HepG2 (cell line): ENCODE data around the gene HOXA9. TPM values are rescaled to one million over a fixed set of nuclear protein-coding genes. Genes with fewer than 3 reads are reported as not detected.

Experiments used
- ATAC-seq: fragments of 200-7000 bp; cut with Tn5 transposase; 3 replicates; pipeline ENCODE4 v1.9.1; 2020; ENCODE audit warnings: mild to moderate bottlenecking, moderate library complexity
- BruUV-seq: library from RNA; stranded (reverse); fragments of 400-500 nt; replicated peaks from 2 replicates; lab custom pipeline; 2021; lab: Mats Ljungman, UMichigan
- CTCF ChIA-PET: fragments of 300-600 bp; formaldehyde crosslinking; extraction: SDS; loops from one replicate; lab custom pipeline; 2021; ENCODE audit warnings: low total read pairs, inconsistent platforms, low intra/inter-chr PET ratio; lab: Yijun Ruan, JAX
- POLR2A ChIA-PET: fragments of 350-600 bp; sonication (Branson Sonifier 250); formaldehyde crosslinking; loops from one replicate; lab custom pipeline; 2020; ENCODE audit warnings: antibody characterized with exemption, inconsistent platforms; lab: Yijun Ruan, JAX
- DNase-seq: peaks from one replicate; pipeline ENCODE4 v3.0.0-alpha.2; 2015; ENCODE audit warnings: low spot score
- FAIRE-seq: peaks from 3 replicates; lab custom pipeline; 2011; peaks lifted over from hg19 to GRCh38; lab: Jason Lieb, UNC
- H2AFZ ChIP-seq: one replicate; pipeline ENCODE4 v1.6.1; 2011; ENCODE audit warnings: low read length, inconsistent platforms
- H3K27ac ChIP-seq: fragments of 300-600 bp; 3 replicates; pipeline ENCODE4 v1.8.0; 2011; ENCODE audit warnings: mixed run types, mild to moderate bottlenecking, mixed read lengths, low read length, inconsistent platforms; ENCODE audit not compliant: insufficient read depth; ENCODE audit errors: extremely low read length
- H3K27me3 ChIP-seq, 2 experiments: fragments of 200-600 bp in 1 of 2; 2 replicates in 1 of 2; 3 replicates in 1 of 2; pipeline versions ENCODE4 v1.6.0 to v1.8.0; 2011; ENCODE audit warnings: low read length in 2 of 2, mild to moderate bottlenecking in 2 of 2, moderate library complexity in 2 of 2, inconsistent platforms in 1 of 2; ENCODE audit not compliant: insufficient read depth in 2 of 2, control insufficient read depth in 1 of 2
- H3K36me3 ChIP-seq, 2 experiments: fragments of 200-600 bp in 1 of 2; replicated peaks in 1 of 2; 2 replicates in 1 of 2; 3 replicates in 1 of 2; pipeline versions ENCODE4 v1.5.1 to v1.8.0; 2011; ENCODE audit warnings: low read length in 2 of 2, inconsistent platforms in 1 of 2; ENCODE audit not compliant: insufficient read depth in 2 of 2, control insufficient read depth in 1 of 2
- H3K4me1 ChIP-seq: 2 replicates; pipeline ENCODE4 v1.5.1; 2012; ENCODE audit warnings: low read length, inconsistent platforms; ENCODE audit not compliant: insufficient read depth
- H3K4me2 ChIP-seq: 2 replicates; pipeline ENCODE4 v1.6.0; 2011; ENCODE audit warnings: low read depth, low read length, inconsistent platforms
- H3K4me3 ChIP-seq, 3 experiments: fragments of 200-600 bp in 1 of 3; sonication (generic), shearing (Covaris generic) in 1 of 3; replicated peaks in 1 of 3; 2 replicates each; pipeline ENCODE4 v1.5.1; 2011 to 2016; ENCODE audit warnings: low read length in 3 of 3, inconsistent platforms in 2 of 3, low read depth in 2 of 3, mild to moderate bottlenecking in 2 of 3, control low read depth in 1 of 3, mixed read lengths in 1 of 3; ENCODE audit not compliant: insufficient read depth in 1 of 3
- H3K79me2 ChIP-seq: one replicate; pipeline ENCODE4 v1.6.1; 2011; ENCODE audit warnings: low read length, inconsistent platforms; ENCODE audit not compliant: insufficient read depth
- H3K9ac ChIP-seq: 2 replicates; pipeline ENCODE4 v1.6.0; 2011; ENCODE audit warnings: mild to moderate bottlenecking, low read depth, low read length, inconsistent platforms; ENCODE audit not compliant: insufficient read depth
- H3K9me3 ChIP-seq: 2 replicates; pipeline ENCODE4 v1.5.1; 2012; ENCODE audit warnings: mild to moderate bottlenecking, low read length
- H4K20me1 ChIP-seq: 2 replicates; pipeline ENCODE4 v1.6.0; 2011; ENCODE audit warnings: inconsistent platforms, mild to moderate bottlenecking, low read length, moderate library complexity; ENCODE audit not compliant: insufficient read depth
- E2F5 ChIP-seq: sonication (generic); formaldehyde crosslinking; conservative IDR thresholded peaks from 2 replicates; pipeline ENCODE4 v1.4.0; 2020; ENCODE audit warnings: missing genetic modification reagents
- EZH2 ChIP-seq: conservative IDR thresholded peaks from 2 replicates; pipeline ENCODE4 v1.6.1; 2012; ENCODE audit warnings: mild to moderate bottlenecking, low read depth, low read length, moderate library complexity
- MXD1 ChIP-seq: sonication (generic); formaldehyde crosslinking; IDR thresholded peaks from 2 replicates; pipeline ENCODE4 v1.4.0; 2020; ENCODE audit warnings: mild to moderate bottlenecking, missing genetic modification reagents
- SKI ChIP-seq: fragments of 450-650 bp; IDR thresholded peaks from one replicate; pipeline ENCODE4 v1.6.1; 2018; ENCODE audit warnings: mild to moderate bottlenecking; ENCODE audit not compliant: partially characterized antibody
- SNAPC5 ChIP-seq: sonication (generic); formaldehyde crosslinking; IDR thresholded peaks from 2 replicates; pipeline ENCODE4 v1.8.1; 2023; ENCODE audit warnings: mild to moderate bottlenecking, missing genetic modification reagents, borderline replicate concordance
- TCF7 ChIP-seq: sonication (generic); IDR thresholded peaks from 2 replicates; pipeline ENCODE4 v1.6.1; 2016; ENCODE audit warnings: antibody characterized with exemption, low read depth
- ZFP36L1 ChIP-seq: sonication (generic); formaldehyde crosslinking; IDR thresholded peaks from 2 replicates; pipeline ENCODE4 v1.8.0; 2022; ENCODE audit warnings: mild to moderate bottlenecking, missing genetic modification reagents, moderate library complexity
- ZFY ChIP-seq: sonication (generic); formaldehyde crosslinking; IDR thresholded peaks from 2 replicates; pipeline ENCODE4 v1.4.0; 2020; ENCODE audit warnings: missing genetic modification reagents
- ZMYM2 ChIP-seq: sonication (generic); formaldehyde crosslinking; IDR thresholded peaks from 2 replicates; pipeline ENCODE4 v1.8.0; 2022; ENCODE audit warnings: mild to moderate bottlenecking, missing genetic modification reagents
- ZNF44 ChIP-seq: sonication (generic); formaldehyde crosslinking; IDR thresholded peaks from 2 replicates; pipeline ENCODE4 v1.5.1; 2020; ENCODE audit warnings: mild to moderate bottlenecking, missing genetic modification reagents
- ZNF597 ChIP-seq: sonication (generic); formaldehyde crosslinking; IDR thresholded peaks from 2 replicates; pipeline ENCODE4 v1.5.0; 2020; ENCODE audit warnings: missing genetic modification reagents
- ZNF629 ChIP-seq: sonication (generic); formaldehyde crosslinking; conservative IDR thresholded peaks from 2 replicates; pipeline ENCODE4 v1.5.0; 2020; ENCODE audit warnings: missing genetic modification reagents
- WGBS: methylation state at CpG from one replicate; pipeline ENCODE4 v1.1.6; 2017; ENCODE audit warnings: low lambda C conversion rate; 5-methylcytosine and 5-hydroxymethylcytosine counted together
- in situ Hi-C: cut with HindIII; loops from 2 replicates; pipeline ENCODE4 v1.10.0; 2017; ENCODE audit warnings: low pct_unique_long_range_greater_than_20kb; ENCODE audit not compliant: extremely low pct_ligation_motif_present
- intact Hi-C: fragments of 100-400 bp; cut with micrococcal nuclease; formaldehyde crosslinking; loops from one replicate; pipeline ENCODE4 v1.10.0; 2022; ENCODE audit not compliant: unreplicated experiment
- polyA plus RNA-seq, 8 experiments: library from polyadenylated mRNA; depleted of rRNA in 3 of 8; stranded (reverse) in 7 of 8; unstranded in 1 of 8; fragments of >200 nt; fragmentation: Illumina TruSeq in 4 of 8; extraction: Trizol in 4 of 8; gene quantifications; 2 replicates each; pipeline versions ENCODE4 v1.2.1 to v1.2.3, GENCODE V29; 2011 to 2016; ENCODE audit warnings: low read depth in 4 of 8, missing spikeins in 1 of 8, mixed read lengths in 1 of 8; ENCODE audit not compliant: insufficient read depth in 1 of 8
- total RNA-seq, 5 experiments: library from RNA; depleted of rRNA; stranded (reverse); fragments of >200 nt; fragmentation: Illumina TruSeq; extraction: Trizol; gene quantifications; 2 replicates each; pipeline ENCODE4 v1.2.3, GENCODE V29; 2016; ENCODE audit warnings: low read depth in 1 of 5
- TF ChIP-seq, protein P1 (sequence below): sonication (generic); formaldehyde crosslinking; IDR thresholded peaks from 2 replicates; pipeline ENCODE4 v1.5.0; 2020; ENCODE audit warnings: mild to moderate bottlenecking, missing genetic modification reagents, borderline replicate concordance

Gene HOXA9
- total and polyA plus RNA-seq, 2 of the 13 experiments (the other 11 are each of a cell fraction or from before 2014, with no cell fraction given): not detected

DNA sequence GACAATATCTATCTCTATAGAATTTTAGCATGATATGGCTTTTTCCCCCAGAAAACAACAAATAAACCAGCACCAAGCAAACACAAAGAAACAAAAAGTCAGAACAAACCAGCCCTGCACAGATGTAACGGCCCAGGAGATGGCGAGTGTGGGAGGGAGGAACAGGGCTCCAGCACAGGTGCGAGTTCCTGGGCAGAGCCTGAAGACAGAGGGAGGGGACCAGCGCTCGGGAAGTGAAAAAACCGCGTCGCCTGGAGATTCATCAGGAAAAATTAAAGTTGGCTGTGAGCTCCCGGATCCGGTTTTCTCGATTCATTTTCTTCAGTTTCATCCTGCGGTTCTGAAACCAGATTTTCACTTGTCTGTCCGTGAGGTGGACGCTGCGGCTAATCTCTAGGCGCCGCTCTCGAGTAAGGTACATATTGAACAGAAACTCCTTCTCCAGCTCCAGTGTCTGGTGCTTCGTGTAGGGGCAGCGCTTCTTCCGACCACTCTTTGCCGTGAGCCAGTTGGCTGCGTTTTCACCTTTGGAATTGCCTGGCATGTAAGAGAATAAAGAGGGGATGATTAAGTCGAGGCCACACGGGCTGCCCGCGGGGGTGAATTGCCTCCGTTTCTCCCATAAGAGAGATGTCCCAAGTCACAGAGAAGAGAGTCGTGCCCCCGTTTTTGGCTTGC is 6.4 kb upstream of the HOXA9 start:
- no peak for DNase-seq
- no peak for FAIRE-seq
- peak; percentile 51 for ATAC-seq
- peak overlapping the region; percentile 41 for H3K4me2 ChIP-seq
- ChIA-PET POLR2A (interaction anchor here (0.9 kb wide), 1 partner anchor 11 kb away, joined by 3 read pairs; no protein-coding TSS in a partner anchor), CTCF (no interaction called here)
- in situ Hi-C loops: loop anchor here (25.0 kb wide), 1 partner anchor 1084 kb away; no protein-coding TSS in a partner anchor
- WGBS: 58% methylated on average over 30 of the region's 30 CpGs
- no peaks in the 10 kb centered on the region for H3K36me3 ChIP-seq
- no peaks in the 10 kb centered on the region for H3K79me2 ChIP-seq
- H3K9me3 ChIP-seq: no peaks in the 10 kb centered on the region
- H3K27ac ChIP-seq: no peak overlapping the region
- TF ChIP-seq SKI (peak; percentile 2), EZH2 (peak; percentile 55; the same call in 1 of the 2 replicates), ZNF597 (CRISPR knock-in tag) (no peak)
- BruUV-seq: no TSS peak
- H4K20me1 ChIP-seq: no peaks in the 10 kb centered on the region
- no peak overlapping the region for H3K9ac ChIP-seq
- H3K4me1 ChIP-seq: peaks cover 18% of the 10 kb centered on the region
- no peak overlapping the region; a peak in 1 of 6 replicates for H3K4me3 ChIP-seq
- H2AFZ ChIP-seq: no peak overlapping the region
- H3K27me3 ChIP-seq: peaks cover 0 to 62% of the 10 kb centered on the region in 2 experiments
- intact Hi-C loops: no loop called here

DNA sequence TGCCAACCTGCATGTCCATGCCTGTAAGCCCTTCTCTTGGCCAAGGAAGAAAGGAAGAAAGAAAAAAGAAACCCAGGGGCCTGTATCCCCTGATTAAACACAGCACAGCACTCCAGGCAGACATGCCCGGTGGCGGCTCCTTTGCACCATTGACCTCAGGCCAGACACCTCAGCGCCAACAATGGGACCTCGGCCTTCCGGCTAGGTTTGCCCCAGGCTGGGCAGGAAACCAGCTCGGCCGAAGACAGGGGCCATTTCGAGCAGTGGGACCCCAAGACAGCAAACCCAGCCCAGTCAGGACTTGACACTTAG is 5.9 kb upstream of the HOXA9 start:
- Histone ChIP-seq H3K9ac (no peak overlapping the region), H3K4me3 (no peak overlapping the region; a peak in 1 of 6 replicates), H3K4me2 (peak overlapping the region; percentile 41), H3K27me3 (peaks cover 0 to 60% of the 10 kb centered on the region in 2 experiments), H3K36me3 (no peaks in the 10 kb centered on the region), H2AFZ (no peak overlapping the region), H3K79me2 (no peaks in the 10 kb centered on the region), H4K20me1 (no peaks in the 10 kb centered on the region), H3K4me1 (peaks cover 18% of the 10 kb centered on the region), H3K27ac (no peak overlapping the region), H3K9me3 (no peaks in the 10 kb centered on the region)
- ATAC-seq: peak; percentile 69
- no TSS peak for BruUV-seq
- no peak for FAIRE-seq
- ChIA-PET POLR2A (interaction anchor here (0.9 kb wide), 1 partner anchor 10 kb away, joined by 3 read pairs; no protein-coding TSS in a partner anchor), CTCF (no interaction called here)
- intact Hi-C loops (no loop called here), in situ Hi-C loops (loop anchor here (25.0 kb wide), 1 partner anchor 1084 kb away; no protein-coding TSS in a partner anchor)
- DNase-seq: peak; percentile 26
- 2% methylated on average over 7 of the region's 8 CpGs for WGBS
- TF ChIP-seq ZNF44 (CRISPR knock-in tag): no peak
- no peak for TF ChIP-seq MXD1 (CRISPR knock-in tag)
- TF ChIP-seq ZMYM2: no peak
- no peak for TF ChIP-seq E2F5 (CRISPR knock-in tag)
- TF ChIP-seq ZFY (CRISPR knock-in tag): peak; percentile 33; the same call in 1 of the 2 replicates
- no peak for TF ChIP-seq SNAPC5 (CRISPR knock-in tag)
- TF ChIP-seq, protein P1, sequence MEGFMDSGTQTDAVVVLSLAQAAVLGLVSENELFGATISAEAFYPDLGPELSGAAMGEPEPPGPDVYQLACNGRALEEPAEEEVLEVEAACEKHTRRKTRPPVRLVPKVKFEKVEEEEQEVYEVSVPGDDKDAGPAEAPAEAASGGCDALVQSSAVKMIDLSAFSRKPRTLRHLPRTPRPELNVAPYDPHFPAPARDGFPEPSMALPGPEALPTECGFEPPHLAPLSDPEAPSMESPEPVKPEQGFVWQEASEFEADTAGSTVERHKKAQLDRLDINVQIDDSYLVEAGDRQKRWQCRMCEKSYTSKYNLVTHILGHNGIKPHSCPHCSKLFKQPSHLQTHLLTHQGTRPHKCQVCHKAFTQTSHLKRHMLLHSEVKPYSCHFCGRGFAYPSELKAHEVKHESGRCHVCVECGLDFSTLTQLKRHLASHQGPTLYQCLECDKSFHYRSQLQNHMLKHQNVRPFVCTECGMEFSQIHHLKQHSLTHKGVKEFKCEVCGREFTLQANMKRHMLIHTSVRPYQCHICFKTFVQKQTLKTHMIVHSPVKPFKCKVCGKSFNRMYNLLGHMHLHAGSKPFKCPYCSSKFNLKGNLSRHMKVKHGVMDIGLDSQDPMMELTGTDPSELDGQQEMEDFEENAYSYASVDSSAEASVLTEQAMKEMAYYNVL (CRISPR knock-in tag): 0 out of 2 replicates have a peak, but pooled peaks have one; percentile 28
- peak; percentile 42; the same call in 1 of the 2 replicates for TF ChIP-seq TCF7
- no peak for TF ChIP-seq ZNF629
- TF ChIP-seq ZFP36L1 (CRISPR knock-in tag): no peak
